Activated T-helper 1 cell treated with Interleukin-2 at 50 U/mL for 16 hours (primary cell): ENCODE results near the gene SYTL5.

Experiments used
- DNase-seq: peaks from one replicate; pipeline ENCODE4 v3.0.0-alpha.2; 2020; ENCODE audit warnings: low read depth

Gene SYTL5

DNA sequence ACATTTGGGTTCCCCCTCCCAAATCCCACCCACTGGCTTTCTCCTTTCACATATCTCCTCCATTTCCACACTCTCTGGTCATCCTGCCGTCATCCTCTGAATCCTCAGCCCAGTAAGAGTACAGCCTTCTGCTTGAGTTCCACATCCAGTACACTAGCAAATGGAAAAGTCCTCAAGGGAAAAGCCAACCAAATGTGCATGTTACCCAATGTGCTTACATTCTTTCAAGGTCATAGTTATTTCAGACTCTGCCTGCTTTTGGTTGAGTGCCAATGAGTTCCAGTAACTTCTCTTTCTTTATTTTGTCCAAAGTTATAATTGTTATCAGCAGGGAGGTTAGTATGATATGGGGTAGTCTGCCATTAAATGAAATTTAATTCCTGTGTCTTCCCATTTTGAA, 136.3 kb downstream of the SYTL5 start:
- DNase-seq = no peak

DNA sequence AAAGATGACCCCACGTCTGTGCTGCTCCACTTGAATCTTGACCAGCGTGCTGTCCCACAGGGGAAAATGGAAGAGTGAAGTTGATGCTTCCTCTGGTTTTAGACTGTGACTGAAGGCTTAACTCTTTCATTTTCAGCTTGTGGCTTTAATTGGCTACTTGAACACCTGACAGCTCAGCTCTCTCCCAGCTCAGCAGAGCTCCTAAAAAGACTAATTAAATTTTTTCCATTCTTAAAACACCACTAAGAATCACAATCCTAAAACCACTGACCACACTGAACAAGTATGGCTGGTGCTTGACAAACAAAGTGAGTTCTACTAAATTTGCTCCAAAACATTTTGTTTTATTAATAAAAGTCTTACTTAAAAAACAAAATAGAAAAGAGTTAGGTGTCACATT, 142.7 kb downstream of the SYTL5 start:
- DNase-seq = no peak

DNA sequence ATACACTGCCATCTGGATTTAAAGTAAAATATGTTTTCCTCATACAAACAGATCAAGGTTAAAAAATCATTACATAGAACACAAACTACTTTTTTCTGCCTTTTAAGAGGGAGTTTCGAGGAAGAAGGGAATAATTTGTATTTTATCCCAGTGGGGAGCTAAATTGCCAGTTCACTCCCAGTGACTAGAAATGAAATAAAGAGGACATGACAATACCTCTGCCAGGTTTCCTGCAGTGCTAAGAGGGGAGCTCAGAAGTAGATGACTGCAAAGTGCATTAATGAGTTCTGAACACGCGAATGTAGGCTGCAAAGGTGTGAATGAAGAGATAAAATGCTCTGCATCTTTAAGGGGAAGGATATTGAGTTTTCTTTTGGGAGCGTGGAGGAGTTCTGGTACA, 144.6 kb downstream of the SYTL5 start:
- DNase-seq = no peak

DNA sequence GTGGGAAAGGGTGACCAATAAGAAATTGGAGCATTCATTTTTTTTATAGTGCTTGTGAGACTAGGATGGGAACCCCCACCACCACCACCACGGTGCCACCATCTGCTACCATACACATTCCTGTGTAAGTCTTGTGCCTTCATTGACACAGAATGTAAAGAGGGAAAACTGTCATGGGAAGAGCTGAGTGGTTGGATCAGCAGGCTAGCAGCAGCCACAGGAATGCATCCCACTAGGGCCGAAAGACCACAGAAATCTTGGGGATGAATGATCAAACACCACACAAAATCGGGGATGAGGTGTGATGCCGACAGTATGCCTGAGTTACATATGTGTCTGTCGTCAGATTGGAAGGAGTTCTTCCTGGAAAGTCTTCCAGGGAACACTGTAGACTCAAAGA, 145.1 kb downstream of the SYTL5 start:
- no peak for DNase-seq

DNA sequence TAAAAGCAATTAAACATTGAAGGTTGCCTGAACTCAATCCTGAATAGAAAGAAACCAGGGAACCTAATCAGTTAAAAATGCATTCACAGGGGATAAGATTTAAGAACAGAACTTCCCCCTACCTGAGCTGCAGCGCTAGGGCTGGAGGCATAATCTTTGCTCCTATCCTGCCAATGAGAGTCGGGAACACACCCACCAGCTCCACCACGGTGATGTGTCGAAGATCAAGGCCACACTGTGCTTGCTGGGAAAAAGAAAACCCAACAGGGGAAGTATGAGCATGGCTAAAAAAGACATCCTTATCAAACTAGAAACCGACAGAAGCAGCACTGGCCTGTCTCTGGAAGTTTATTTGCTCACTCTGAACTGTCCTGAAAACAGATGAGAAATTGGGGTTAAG, 148.0 kb downstream of the SYTL5 start:
- no peak for DNase-seq

DNA sequence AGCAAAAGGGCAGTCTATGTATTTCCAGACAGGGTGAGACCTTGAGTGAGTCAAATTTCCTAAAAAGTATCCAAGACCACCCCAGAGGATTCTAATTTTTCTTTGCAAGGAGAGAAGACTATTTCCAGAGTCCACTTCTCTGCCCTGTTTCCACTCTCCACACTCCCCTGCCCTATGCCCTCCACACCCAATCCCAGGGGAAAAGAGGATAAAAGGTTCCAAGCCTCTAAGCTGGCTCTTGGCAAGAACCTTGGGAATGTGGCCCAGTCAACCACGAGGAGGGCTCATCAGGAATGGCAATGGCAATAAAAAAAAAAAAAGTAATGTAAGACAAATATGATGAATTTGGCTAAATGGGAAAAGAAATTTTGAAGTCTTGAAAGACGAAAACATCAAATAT, 148.5 kb downstream of the SYTL5 start:
- DNase-seq = no peak

DNA sequence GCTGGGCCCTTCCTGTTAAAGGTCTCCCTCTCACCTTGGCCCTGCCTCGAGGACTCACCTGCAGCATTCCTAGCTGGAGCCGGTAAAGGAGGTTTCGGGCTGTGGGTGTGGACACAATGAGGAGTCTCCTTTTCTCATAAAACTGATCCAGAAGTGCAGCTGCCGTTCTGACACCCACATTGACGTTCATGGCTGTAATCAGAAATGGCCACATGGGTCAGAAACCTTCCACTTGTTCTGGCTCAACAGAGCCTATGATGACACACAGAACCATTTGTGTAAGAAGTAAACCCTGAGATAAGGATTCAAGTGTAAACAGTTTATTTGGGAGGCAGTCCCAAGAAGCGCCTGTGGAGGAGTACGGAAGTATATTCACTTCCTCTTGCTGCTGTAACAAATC, 150.5 kb downstream of the SYTL5 start:
- DNase-seq = no peak

DNA sequence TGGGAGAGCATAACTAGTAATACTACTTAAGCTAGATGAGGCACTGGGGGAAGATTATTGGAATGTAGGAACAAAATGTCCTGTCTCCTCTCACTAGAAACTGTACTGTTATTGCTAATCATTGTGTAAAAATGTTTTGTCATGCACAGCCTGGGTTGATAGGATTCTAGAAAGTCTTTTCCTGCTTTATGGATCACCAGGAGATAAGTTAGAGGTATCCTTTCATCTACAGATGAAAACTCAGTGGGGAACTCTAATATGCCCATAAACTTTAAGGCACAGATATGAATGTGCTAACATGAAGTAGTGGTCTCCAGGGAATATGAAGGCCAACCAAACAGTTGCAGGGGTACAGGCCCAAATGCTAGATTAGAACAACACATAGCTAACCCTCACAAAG, 156.8 kb downstream of the SYTL5 start:
- no peak for DNase-seq

DNA sequence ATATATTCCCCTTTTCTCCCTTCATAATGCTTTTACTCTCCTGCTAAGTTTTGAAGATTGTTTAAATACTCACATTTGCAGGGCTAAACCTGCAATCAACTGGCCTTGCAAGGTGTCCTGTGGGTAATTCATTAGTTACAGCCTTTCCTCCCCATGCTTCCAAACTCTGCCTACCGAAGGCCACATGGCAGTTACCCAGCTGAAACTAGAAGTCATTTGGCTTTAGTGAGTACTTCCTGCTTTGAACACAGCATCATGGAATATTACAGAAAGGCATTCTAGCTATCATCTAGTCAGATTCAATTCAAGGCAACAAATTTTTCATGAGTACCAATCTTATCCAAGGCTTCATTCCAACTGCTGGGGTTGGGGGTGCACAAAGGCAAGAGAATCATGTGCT, 158.7 kb downstream of the SYTL5 start:
- no peak for DNase-seq

DNA sequence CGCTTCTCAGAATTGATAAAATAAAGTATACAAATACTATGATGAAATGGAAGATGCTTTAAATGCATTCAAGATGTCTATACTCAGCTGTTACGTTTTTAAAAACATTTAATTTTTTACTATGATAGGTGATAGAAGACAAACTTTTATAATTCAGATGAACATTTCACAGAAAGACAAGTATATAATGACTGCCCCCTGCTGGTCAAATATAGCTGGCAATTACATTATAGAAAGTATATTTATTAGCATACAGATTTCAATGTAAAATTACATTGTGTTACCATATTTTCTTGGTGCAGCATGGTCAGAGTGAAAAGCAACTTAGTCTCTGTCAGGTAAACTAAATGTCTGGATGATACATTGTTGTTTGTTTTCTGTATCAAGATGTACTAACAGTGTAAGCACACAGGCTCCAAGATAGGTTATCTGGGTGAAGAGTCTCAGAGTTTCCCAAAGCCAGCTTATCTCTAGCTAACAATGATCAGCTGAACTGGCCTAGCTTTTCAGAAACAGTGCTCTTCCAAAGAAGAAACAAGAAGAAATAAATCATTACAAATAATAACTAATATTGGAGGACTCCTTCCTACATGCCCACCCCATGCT, 160.2 kb downstream of the SYTL5 start:
- DNase-seq = no peak

DNA sequence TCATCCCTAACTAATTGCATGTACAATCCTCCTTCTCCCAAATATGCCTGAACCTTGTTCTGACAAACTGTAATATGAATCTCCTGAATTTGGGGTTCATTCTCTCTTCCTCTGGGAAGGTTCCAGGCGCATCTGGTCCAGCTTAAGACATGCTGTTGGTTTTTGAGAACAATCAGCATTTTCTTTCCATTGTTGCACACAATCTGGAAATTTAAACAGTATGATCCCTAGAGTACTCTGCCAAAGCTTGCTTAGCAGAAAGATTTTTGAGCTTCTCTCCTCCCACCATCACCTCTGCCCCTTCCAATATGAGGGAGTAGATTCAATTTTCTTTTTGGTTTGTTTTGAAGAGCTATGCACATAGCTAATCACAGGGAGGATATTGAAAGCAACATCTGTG, 164.2 kb downstream of the SYTL5 start:
- DNase-seq = no peak

DNA sequence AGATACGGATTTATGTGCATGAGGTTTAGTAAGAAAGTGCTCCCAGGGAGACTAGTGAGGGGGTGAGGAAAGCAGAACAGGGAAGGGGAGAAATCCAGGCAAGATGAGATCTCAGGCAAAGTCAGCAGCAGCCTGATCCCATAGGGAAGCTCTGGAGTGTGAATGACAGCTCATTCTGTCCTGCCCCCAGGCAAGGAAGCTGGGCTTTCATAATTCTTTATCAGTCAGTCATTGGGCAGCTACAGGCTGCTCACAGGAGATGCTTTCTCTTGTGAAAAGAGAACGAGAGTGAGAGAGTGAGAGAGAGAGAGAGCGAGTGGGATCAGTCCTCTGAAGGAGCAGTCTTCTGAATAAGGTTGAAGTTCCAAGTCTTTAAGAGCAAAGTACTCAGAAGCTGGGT, 166.2 kb downstream of the SYTL5 start:
- no peak for DNase-seq

DNA sequence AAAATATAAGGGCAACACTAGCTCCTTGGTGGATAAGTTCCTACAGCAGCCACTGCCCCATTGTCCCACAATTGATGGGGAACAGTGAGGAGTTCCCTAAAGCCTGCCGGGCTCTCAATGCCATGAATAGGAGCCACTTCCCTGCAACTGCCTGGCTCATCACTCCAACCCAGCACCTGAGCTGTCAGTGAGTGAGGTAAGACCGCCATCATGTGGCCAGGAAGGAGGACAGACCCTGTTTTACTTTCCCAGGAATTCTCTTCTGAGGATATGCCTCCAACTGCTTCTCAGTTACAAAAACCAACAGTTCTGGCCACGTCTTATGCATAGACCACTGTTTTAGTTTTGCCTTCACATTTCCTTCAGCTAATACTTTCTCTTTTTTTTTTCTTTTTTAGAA, 168.8 kb downstream of the SYTL5 start:
- DNase-seq = no peak

DNA sequence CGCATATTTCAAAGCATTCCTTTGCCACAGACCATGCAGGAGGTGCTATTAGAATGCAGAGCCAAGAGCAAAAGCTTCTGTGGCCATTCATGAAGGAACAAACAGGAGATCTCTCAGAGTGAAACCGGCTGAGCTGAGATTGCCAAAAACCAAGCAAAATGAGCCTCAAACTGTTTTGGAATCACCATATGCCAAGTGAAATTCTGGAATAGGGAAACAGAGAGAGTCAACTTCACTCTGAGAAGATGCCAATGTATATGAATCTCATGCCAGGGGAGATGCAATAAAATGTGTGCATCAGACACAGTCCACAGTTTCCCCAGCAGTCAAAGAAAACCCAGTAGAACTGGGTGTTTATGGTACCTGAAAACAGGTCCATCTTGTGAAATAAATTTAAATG, 172.0 kb downstream of the SYTL5 start:
- no peak for DNase-seq
